ENCODE measurements around the gene ADISSP.

Gene ADISSP

GRCh38 chr20:3714092-3714491, 53.5 kb downstream of the ADISSP start:
- DNase-seq (ENCODE audit: low spot score): no peak

- peak; percentile 3 for DNase-seq (ENCODE audit: low spot score)
These were observed 55.2 kb downstream of the ADISSP start, which contains the start of gene SIGLEC1 for GRCh38 chr20:3712279-3712873. SIGLEC1 (minus strand) TSS chr20:3712600; CDS start chr20:3707128, 5,472 bp downstream.

- no peak for DNase-seq (ENCODE audit: low spot score)
These were observed 56.0 kb downstream of the ADISSP start for GRCh38 chr20:3711484-3711941.

- peak; percentile 65 for DNase-seq (ENCODE audit: low spot score)
These were observed 56.7 kb downstream of the ADISSP start for GRCh38 chr20:3710703-3711483.

- DNase-seq (ENCODE audit: low spot score): no peak
These were observed 57.5 kb downstream of the ADISSP start for GRCh38 chr20:3710011-3710466.

- no peak for DNase-seq (ENCODE audit: low spot score)
These were observed 60.0 kb downstream of the ADISSP start for GRCh38 chr20:3707508-3707899.

GRCh38 chr20:3706774-3707507, 60.6 kb downstream of the ADISSP start:
- DNase-seq (ENCODE audit: low spot score): no peak

- DNase-seq (ENCODE audit: low spot score): no peak
These were observed 61.4 kb downstream of the ADISSP start for GRCh38 chr20:3705970-3706739.

GRCh38 chr20:3705491-3705969, 62.0 kb downstream of the ADISSP start:
- no peak for DNase-seq (ENCODE audit: low spot score)

GRCh38 chr20:3704087-3704486, 63.5 kb downstream of the ADISSP start:
- DNase-seq (ENCODE audit: low spot score): no peak
